Caco-2 (cell line): ENCODE results near the gene AQP6. TPM values are rescaled to one million over a fixed set of nuclear protein-coding genes. Genes with fewer than 3 reads are reported as not detected.

ENCODE experiments used
- BruUV-seq: library from RNA; stranded (reverse); fragments of 400-500 nt; replicated peaks from 2 replicates; lab custom pipeline; 2021; lab: Mats Ljungman, UMichigan
- CTCF ChIA-PET: fragments of 300-600 bp; sonication (Branson Sonifier 250); formaldehyde crosslinking; loops from one replicate; lab custom pipeline; 2022; ENCODE audit warnings: antibody characterized with exemption; lab: Charles Lee
- POLR2A ChIA-PET: fragments of 300-600 bp; sonication (Branson Sonifier 250); formaldehyde crosslinking; loops from one replicate; lab custom pipeline; 2022; ENCODE audit warnings: antibody characterized with exemption; lab: Charles Lee
- DNase-seq, 2 experiments: peaks; one replicate each; pipeline versions ENCODE4 v3.0.0 to v3.0.0-alpha.2; 2020 to 2022
- H3K27me3 ChIP-seq: replicated peaks from 2 replicates; pipeline ENCODE4 v1.6.0; 2011; ENCODE audit warnings: low read length; ENCODE audit not compliant: control insufficient read depth, insufficient read depth
- H3K36me3 ChIP-seq: 2 replicates; pipeline ENCODE4 v1.5.1; 2011; ENCODE audit warnings: low read length; ENCODE audit not compliant: control insufficient read depth, insufficient read depth
- H3K4me1 ChIP-seq: fragments of 250-450 bp; sonication (Bioruptor Pico); 2 replicates; pipeline ENCODE4 v1.5.1; 2020; ENCODE audit warnings: mild to moderate bottlenecking
- H3K4me3 ChIP-seq: 2 replicates; pipeline ENCODE4 v1.5.1; 2011; ENCODE audit warnings: low read depth, mild to moderate bottlenecking, control low read depth, low read length
- H3K9me3 ChIP-seq: fragments of 250-450 bp; sonication (Bioruptor Pico); 2 replicates; pipeline ENCODE4 v1.5.1; 2020; ENCODE audit warnings: mild to moderate bottlenecking, moderate library complexity
- H3K27ac Mint-ChIP-seq: one replicate; pipeline ENCODE4 v1.8.0; 2022; ENCODE audit warnings: mixed read lengths; ENCODE audit not compliant: unreplicated experiment
- H3K27me3 Mint-ChIP-seq: one replicate; pipeline ENCODE4 v1.8.0; 2022; ENCODE audit warnings: mixed read lengths; ENCODE audit not compliant: insufficient read depth, unreplicated experiment
- H3K36me3 Mint-ChIP-seq: one replicate; pipeline ENCODE4 v1.8.0; 2022; ENCODE audit warnings: mild to moderate bottlenecking, mixed read lengths; ENCODE audit not compliant: insufficient read depth, unreplicated experiment
- H3K4me1 Mint-ChIP-seq: one replicate; pipeline ENCODE4 v1.8.0; 2022; ENCODE audit warnings: low read depth, mixed read lengths; ENCODE audit not compliant: unreplicated experiment
- H3K4me3 Mint-ChIP-seq: one replicate; pipeline ENCODE4 v1.8.0; 2022; ENCODE audit warnings: mild to moderate bottlenecking, moderate library complexity, mixed read lengths; ENCODE audit not compliant: unreplicated experiment
- H3K9me3 Mint-ChIP-seq: one replicate; pipeline ENCODE4 v1.8.0; 2022; ENCODE audit warnings: mixed read lengths; ENCODE audit not compliant: unreplicated experiment
- intact Hi-C: fragments of 100-400 bp; cut with micrococcal nuclease; formaldehyde crosslinking; loops from one replicate; pipeline ENCODE4 v1.10.0; 2022; ENCODE audit not compliant: unreplicated experiment
- total RNA-seq: library from RNA; stranded (reverse); gene quantifications from 2 replicates; pipeline ENCODE4 v1.2.3, GENCODE V29; 2022
- TF ChIP-seq, protein P1 (sequence below), 2 experiments: fragments of 200-600 bp in 1 of 2; IDR thresholded peaks; 1 replicate in 1 of 2; 2 replicates in 1 of 2; pipeline versions ENCODE4 v1.5.1 to v1.8.0; 2011 to 2022; ENCODE audit warnings: antibody characterized with exemption in 1 of 2, control low read depth in 1 of 2, inconsistent platforms in 1 of 2, low read depth in 1 of 2, low read length in 1 of 2, mild to moderate bottlenecking in 1 of 2, moderate library complexity in 1 of 2; ENCODE audit not compliant: insufficient read depth in 1 of 2, severe bottlenecking in 1 of 2, unreplicated experiment in 1 of 2

The AQP6 gene
- total RNA-seq, 1 experiment from 2014 or later = not detected

- Histone ChIP-seq H3K36me3 (no peaks in the 10 kb centered on the region), H3K4me1 (no peaks in the 10 kb centered on the region), H3K9me3 (no peaks in the 10 kb centered on the region), H3K4me3 (no peak overlapping the region), H3K27me3 (no peaks in the 10 kb centered on the region)
- Mint-ChIP-seq H3K27ac (no peak overlapping the region), H3K27me3 (no peaks in the 10 kb centered on the region), H3K4me3 (no peak overlapping the region), H3K9me3 (no peaks in the 10 kb centered on the region), H3K4me1 (no peaks in the 10 kb centered on the region), H3K36me3 (no peaks in the 10 kb centered on the region)
- peak in 1 of 2 experiments; percentile 23 for DNase-seq
- intact Hi-C loops = loop anchor here (5.0 kb wide), 1 partner anchor 85 kb away; no protein-coding TSS in a partner anchor
- no TSS peak for BruUV-seq
- CTCF ChIA-PET = interaction anchor here (2.6 kb wide), 1 partner anchor 85 kb away, joined by 12 read pairs; no protein-coding TSS in a partner anchor
- POLR2A ChIA-PET = no interaction called here
- TF ChIP-seq, protein P1, sequence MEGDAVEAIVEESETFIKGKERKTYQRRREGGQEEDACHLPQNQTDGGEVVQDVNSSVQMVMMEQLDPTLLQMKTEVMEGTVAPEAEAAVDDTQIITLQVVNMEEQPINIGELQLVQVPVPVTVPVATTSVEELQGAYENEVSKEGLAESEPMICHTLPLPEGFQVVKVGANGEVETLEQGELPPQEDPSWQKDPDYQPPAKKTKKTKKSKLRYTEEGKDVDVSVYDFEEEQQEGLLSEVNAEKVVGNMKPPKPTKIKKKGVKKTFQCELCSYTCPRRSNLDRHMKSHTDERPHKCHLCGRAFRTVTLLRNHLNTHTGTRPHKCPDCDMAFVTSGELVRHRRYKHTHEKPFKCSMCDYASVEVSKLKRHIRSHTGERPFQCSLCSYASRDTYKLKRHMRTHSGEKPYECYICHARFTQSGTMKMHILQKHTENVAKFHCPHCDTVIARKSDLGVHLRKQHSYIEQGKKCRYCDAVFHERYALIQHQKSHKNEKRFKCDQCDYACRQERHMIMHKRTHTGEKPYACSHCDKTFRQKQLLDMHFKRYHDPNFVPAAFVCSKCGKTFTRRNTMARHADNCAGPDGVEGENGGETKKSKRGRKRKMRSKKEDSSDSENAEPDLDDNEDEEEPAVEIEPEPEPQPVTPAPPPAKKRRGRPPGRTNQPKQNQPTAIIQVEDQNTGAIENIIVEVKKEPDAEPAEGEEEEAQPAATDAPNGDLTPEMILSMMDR (IDR thresholded peaks at IDR 0.05; ENCODE audit: insufficient read depth in 1 of 2, low read depth in 1 of 2, low read length in 1 of 2, severe bottlenecking in 1 of 2, unreplicated experiment in 1 of 2) = no peak
Observed at GRCh38 chr12:49952391-49953055, 20.2 kb upstream of the AQP6 start.

DNA sequence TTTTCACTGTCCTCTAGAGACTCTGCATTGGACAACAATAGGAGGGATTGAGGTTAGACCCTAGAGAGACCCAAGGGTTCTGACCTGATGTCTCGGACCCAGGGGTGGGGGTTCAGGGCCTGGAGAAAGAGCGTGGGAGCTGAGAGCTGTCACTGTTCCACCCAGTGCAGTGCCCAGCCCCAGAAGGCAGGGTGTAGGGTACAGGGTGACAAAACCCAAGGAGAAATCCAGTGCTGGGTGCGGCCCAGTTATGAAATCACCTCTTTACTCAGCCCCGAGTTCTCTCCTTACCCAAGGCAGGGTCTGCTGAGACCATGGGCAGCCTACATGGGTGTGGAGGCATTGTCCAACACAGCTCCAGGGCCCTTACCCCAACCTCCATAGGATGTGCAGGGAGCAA lies 19.6 kb upstream of the AQP6 start:
- ChIA-PET CTCF (interaction anchor here (1.1 to 2.6 kb wide), 2 partner anchors 86 to 114 kb away, joined by 3 to 12 read pairs; no protein-coding TSS in a partner anchor), POLR2A (no interaction called here)
- Mint-ChIP-seq H3K27me3 (no peaks in the 10 kb centered on the region), H3K27ac (no peak overlapping the region), H3K36me3 (no peaks in the 10 kb centered on the region), H3K4me1 (no peaks in the 10 kb centered on the region), H3K4me3 (no peak overlapping the region), H3K9me3 (no peaks in the 10 kb centered on the region)
- no peaks in the 10 kb centered on the region for H3K4me1 ChIP-seq
- no peak for DNase-seq
- H3K27me3 ChIP-seq = no peaks in the 10 kb centered on the region
- H3K36me3 ChIP-seq = no peaks in the 10 kb centered on the region
- H3K9me3 ChIP-seq = no peaks in the 10 kb centered on the region
- TF ChIP-seq, protein P1 (IDR thresholded peaks at IDR 0.05; ENCODE audit: insufficient read depth in 1 of 2, low read depth in 1 of 2, low read length in 1 of 2, severe bottlenecking in 1 of 2, unreplicated experiment in 1 of 2) = no peak
- H3K4me3 ChIP-seq = no peak overlapping the region
- no TSS peak for BruUV-seq
- intact Hi-C loops = loop anchor here (5.0 kb wide), 1 partner anchor 86 kb away; no protein-coding TSS in a partner anchor

- no peaks in the 10 kb centered on the region for H3K4me1 Mint-ChIP-seq
- H3K36me3 Mint-ChIP-seq = no peaks in the 10 kb centered on the region
- ChIA-PET CTCF (interaction anchor here (1.1 to 2.6 kb wide), 2 partner anchors 87 to 115 kb away, joined by 3 to 12 read pairs; no protein-coding TSS in a partner anchor), POLR2A (no interaction called here)
- H3K27me3 Mint-ChIP-seq = no peaks in the 10 kb centered on the region
- H3K9me3 Mint-ChIP-seq = no peaks in the 10 kb centered on the region
- TF ChIP-seq, protein P1 (IDR thresholded peaks at IDR 0.05; ENCODE audit: insufficient read depth in 1 of 2, low read depth in 1 of 2, low read length in 1 of 2, severe bottlenecking in 1 of 2, unreplicated experiment in 1 of 2) = no peak
- no peak overlapping the region for H3K27ac Mint-ChIP-seq
- Histone ChIP-seq H3K9me3 (no peaks in the 10 kb centered on the region), H3K27me3 (no peaks in the 10 kb centered on the region), H3K4me3 (no peak overlapping the region), H3K4me1 (no peaks in the 10 kb centered on the region), H3K36me3 (no peaks in the 10 kb centered on the region)
- intact Hi-C loops = loop anchor here (5.0 kb wide), 1 partner anchor 87 kb away; no protein-coding TSS in a partner anchor
- no peak for DNase-seq
- H3K4me3 Mint-ChIP-seq = no peak overlapping the region
- no TSS peak for BruUV-seq
Observed at GRCh38 chr12:49953961-49954846, 18.5 kb upstream of the AQP6 start.
